ENCODE data around the gene CRISPLD2.

DNA sequence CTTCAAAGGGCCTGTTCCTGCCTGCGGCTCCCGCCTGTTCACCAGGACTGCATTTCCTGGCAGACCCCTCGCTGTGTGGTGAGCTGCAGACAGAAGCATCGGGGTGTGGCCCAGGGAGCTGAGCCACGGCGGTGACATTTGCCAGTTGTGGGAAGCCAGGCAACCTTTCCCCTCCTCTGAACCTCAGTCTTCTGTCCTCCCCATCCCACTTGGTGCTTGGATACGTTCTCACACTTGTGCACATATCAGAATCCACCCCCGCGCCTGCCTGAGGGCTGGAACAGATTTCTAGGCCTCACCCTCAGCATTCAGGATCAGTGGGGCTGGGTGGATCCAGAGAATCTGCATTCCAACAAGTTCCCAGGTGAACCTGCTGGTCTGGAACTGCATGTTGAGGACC lies 63.5 kb downstream of the CRISPLD2 start:
- TF ChIP-seq CTCF (conservative IDR thresholded peaks at IDR 0.05 in 1 of 2, IDR thresholded peaks at IDR 0.05 in 1 of 2; ENCODE audit: extremely low read depth in 1 of 2, insufficient read depth in 1 of 2, low read depth in 1 of 2, low read length in 2 of 2) (no peak), EZH2 (IDR thresholded peaks at IDR 0.05; ENCODE audit: borderline replicate concordance, low read length) (no peak)
